Measurements from ENCODE around the gene EFS.
"Not testable (repeated sequence)": the region's sequence is repeated elsewhere in the genome, so short reads cannot be mapped to it uniquely, and the experiment has no call there.

Gene EFS

GRCh38 chr14:23388996-23389395 is 24.0 kb upstream of the EFS start:
- no peak for DNase-seq (ENCODE audit: low read depth in 2 of 2)
- TF ChIP-seq, protein P1, sequence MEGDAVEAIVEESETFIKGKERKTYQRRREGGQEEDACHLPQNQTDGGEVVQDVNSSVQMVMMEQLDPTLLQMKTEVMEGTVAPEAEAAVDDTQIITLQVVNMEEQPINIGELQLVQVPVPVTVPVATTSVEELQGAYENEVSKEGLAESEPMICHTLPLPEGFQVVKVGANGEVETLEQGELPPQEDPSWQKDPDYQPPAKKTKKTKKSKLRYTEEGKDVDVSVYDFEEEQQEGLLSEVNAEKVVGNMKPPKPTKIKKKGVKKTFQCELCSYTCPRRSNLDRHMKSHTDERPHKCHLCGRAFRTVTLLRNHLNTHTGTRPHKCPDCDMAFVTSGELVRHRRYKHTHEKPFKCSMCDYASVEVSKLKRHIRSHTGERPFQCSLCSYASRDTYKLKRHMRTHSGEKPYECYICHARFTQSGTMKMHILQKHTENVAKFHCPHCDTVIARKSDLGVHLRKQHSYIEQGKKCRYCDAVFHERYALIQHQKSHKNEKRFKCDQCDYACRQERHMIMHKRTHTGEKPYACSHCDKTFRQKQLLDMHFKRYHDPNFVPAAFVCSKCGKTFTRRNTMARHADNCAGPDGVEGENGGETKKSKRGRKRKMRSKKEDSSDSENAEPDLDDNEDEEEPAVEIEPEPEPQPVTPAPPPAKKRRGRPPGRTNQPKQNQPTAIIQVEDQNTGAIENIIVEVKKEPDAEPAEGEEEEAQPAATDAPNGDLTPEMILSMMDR (IDR thresholded peaks at IDR 0.05; ENCODE audit: low read depth, low read length), result no peak
- no peak overlapping the region for H3K4me3 ChIP-seq (replicated peaks in 1 of 2; ENCODE audit: low read depth in 2 of 2, low read length in 2 of 2)

DNA sequence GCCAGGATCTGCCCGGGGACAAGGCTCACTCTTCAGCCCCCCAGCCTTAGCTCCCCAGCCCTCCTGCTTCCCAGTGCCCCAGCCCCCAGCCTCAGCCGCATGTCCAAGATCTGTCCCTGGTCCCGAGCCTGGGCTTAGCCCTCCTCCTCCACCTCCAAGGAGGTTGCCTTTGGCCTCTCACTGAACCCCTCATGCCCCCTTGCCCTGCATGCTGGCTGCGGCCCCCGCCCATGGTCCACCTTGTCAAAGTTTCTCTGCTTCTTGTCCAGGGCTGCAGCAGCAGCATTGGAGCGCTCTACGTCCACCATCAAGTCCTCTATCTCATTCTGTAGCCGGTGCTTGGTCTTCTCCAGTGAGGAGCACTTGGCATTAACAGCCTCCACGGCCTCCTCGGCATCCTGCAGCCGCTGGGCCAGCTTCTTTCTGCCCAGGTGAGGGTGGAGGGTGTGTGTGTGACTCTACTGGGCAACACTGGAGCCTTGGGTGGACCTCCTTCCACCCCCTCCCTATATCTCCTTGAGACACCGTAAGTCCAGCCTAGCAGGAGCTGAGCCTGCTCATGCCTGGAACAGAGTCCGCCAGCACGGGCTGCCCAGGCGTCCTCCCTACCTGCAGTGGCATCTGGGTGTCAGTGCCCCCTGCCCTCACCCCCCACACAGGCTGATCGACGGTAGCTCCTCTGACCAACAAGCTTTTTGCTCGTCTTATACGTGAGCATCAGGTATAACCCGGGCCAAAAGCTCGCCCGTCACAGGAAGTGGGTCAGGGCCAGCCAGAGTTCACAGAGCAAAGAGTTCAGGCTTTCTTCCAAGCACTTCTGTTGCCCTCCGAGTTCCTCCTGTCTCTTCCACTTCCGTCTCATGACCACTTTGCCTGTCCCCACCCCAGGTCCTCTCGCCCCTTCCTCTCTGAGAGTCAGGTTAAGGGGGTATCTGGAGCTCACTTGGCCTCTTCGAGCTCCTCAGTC is 23.2 kb upstream of the EFS start:
- TF ChIP-seq, protein P1 (IDR thresholded peaks at IDR 0.05; ENCODE audit: low read depth, low read length), result no peak
- DNase-seq (ENCODE audit: low read depth in 2 of 2), result no peak
- no peak overlapping the region for H3K4me3 ChIP-seq (replicated peaks in 1 of 2; ENCODE audit: low read depth in 2 of 2, low read length in 2 of 2)

DNA sequence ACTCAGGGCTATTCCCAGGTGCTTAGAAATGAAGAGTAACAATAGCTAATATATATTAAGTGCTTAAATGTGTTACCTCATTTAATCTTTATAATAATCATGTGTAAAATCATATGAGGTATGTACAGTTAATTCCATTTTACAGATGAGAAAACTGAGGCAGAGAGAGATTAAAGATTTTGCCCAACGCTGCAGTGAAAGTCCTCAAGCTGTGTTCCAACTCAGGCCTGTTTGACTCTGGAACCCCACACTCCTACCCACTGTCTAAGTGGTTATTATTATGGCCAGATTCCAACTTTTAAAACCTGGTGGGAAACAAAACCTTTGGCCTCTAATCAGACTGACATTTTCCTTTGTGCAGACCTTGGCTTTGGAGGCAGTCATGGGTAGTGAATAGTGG is 22.0 kb upstream of the EFS start:
- no peak for DNase-seq (ENCODE audit: low read depth in 2 of 2)
- TF ChIP-seq, protein P1 (IDR thresholded peaks at IDR 0.05; ENCODE audit: low read depth, low read length), result no peak
- H3K4me3 ChIP-seq (replicated peaks in 1 of 2; ENCODE audit: low read depth in 2 of 2, low read length in 2 of 2), result no peak overlapping the region

GRCh38 chr14:23386266-23386657 is 21.3 kb upstream of the EFS start:
- not testable (repeated sequence) for DNase-seq (ENCODE audit: low read depth in 2 of 2); H3K4me3 ChIP-seq (replicated peaks in 1 of 2; ENCODE audit: low read depth in 2 of 2, low read length in 2 of 2)

DNA sequence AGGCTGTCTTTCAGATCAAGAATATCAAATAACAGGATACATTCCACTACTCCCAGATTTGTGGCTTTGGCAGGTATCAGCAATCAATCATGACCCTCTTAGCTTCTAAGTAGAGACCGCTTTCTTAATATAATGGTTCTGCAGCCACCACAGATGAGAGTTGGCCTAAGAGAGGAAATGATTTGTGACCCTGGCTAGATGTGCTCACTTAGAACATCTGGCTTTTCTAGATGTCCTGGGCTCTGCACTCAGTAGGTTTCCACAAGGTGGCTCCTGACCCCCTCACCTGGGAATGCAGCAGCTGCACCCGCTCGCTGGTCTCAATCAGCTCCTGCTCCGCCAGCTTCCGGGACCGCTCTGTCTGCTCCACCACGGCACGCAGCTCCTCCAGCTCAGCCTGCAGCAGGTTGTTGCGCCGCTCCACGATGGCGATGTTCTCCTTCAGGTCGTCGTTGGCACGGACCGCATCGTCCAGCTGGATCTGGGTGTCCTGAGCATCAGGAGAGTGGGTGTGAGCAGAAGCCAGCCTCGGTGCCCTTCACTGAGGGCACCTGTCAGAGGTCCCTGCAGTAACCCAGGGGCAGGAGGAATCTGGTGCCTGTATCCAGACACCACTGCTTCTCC is 20.8 kb upstream of the EFS start:
- H3K4me3 ChIP-seq (replicated peaks in 1 of 2; ENCODE audit: low read depth in 2 of 2, low read length in 2 of 2), result no peak overlapping the region
- DNase-seq (ENCODE audit: low read depth in 2 of 2), result no peak
- TF ChIP-seq, protein P1 (IDR thresholded peaks at IDR 0.05; ENCODE audit: low read depth, low read length), result no peak

- TF ChIP-seq, protein P1 (IDR thresholded peaks at IDR 0.05; ENCODE audit: low read depth, low read length), result no peak
- no peak for DNase-seq (ENCODE audit: low read depth in 2 of 2)
- no peak overlapping the region for H3K4me3 ChIP-seq (replicated peaks in 1 of 2; ENCODE audit: low read depth in 2 of 2, low read length in 2 of 2)
Measured at GRCh38 chr14:23385244-23385641, 20.3 kb upstream of the EFS start.

DNA sequence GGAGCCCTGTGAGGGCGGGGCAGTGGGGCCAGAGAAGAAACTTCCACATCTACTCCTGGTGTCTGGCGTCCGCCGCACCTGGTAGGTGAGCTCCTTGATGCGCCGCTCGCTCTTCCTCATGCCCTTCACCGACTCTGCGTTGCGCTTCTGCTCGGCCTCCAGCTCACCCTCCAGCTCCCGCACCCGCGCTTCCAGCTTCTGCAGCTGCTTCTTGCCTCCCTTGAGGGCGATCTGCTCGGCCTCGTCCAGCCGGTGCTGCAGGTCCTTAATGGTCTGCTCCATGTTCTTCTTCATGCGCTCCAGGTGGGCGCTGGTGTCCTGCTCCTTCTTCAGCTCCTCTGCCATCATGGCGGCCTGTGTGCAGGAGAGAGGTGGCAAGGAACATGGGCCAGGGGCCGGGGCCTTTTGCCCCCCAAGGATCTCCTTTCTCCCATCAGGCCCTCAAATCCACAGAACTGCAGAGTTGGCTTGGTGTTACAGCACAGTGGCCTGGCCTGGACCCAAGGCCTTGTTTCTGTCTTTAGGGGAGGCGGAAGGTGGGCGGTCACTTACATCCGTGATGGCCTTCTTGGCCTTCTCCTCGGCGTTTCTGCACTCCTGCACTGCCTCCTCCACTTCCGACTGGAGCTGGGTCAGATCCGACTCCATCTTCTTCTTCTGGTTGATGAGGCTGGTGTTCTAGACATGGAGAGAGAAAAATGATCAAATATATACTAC is 19.6 kb upstream of the EFS start:
- no peak for DNase-seq (ENCODE audit: low read depth in 2 of 2)
- H3K4me3 ChIP-seq (replicated peaks in 1 of 2; ENCODE audit: low read depth in 2 of 2, low read length in 2 of 2), result no peak overlapping the region
- TF ChIP-seq, protein P1 (IDR thresholded peaks at IDR 0.05; ENCODE audit: low read depth, low read length), result no peak

Measured in cardiac fibroblast (primary cell).